AG04450 (cell line): Measurements from ENCODE around the gene TTC34. TPM values are rescaled to one million over a fixed set of nuclear protein-coding genes. Genes with fewer than 3 reads are reported as not detected.

Source experiments
- CTCF ChIA-PET: fragments of 300-600, 350-600 bp; formaldehyde crosslinking; extraction: SDS; loops from one replicate; lab custom pipeline; 2022; ENCODE audit warnings: antibody characterized with exemption, inconsistent platforms; lab: Charles Lee
- POLR2A ChIA-PET: fragments of 350-600 bp; formaldehyde crosslinking; extraction: SDS; loops from one replicate; lab custom pipeline; 2021; ENCODE audit warnings: antibody characterized with exemption, inconsistent platforms; lab: Yijun Ruan, JAX
- DNase-seq: peaks from one replicate; pipeline ENCODE4 v3.0.0-alpha.2; 2011; ENCODE audit warnings: low read depth, low spot score
- H3K27ac ChIP-seq: one replicate; pipeline ENCODE4 v1.5.1; 2012; ENCODE audit warnings: low read depth, low read length, control low read depth
- H3K27me3 ChIP-seq: one replicate; pipeline ENCODE4 v1.6.0; 2012; ENCODE audit warnings: low read length; ENCODE audit not compliant: control insufficient read depth, insufficient read depth
- H3K4me3 ChIP-seq: 2 replicates; pipeline ENCODE4 v1.5.1; 2011; ENCODE audit warnings: mild to moderate bottlenecking, low read depth, low read length, control low read depth
- H3K9me3 ChIP-seq: 2 replicates; pipeline ENCODE4 v1.5.1; 2012; ENCODE audit warnings: low read length; ENCODE audit not compliant: control insufficient read depth, insufficient read depth
- CTCF ChIP-seq: IDR thresholded peaks from 2 replicates; pipeline ENCODE4 v1.5.1; 2011; ENCODE audit warnings: low read depth, low read length, control low read depth, inconsistent platforms
- polyA plus RNA-seq: library from polyadenylated mRNA; depleted of rRNA; stranded (reverse); fragments of >200 nt; gene quantifications from 2 replicates; pipeline ENCODE4 v1.2.3, GENCODE V29; 2011

TTC34 gene
- polyA plus RNA-seq, 1 experiment, result 0.06 TPM

- no peak for DNase-seq
- no peak overlapping the region for H3K27ac ChIP-seq
- CTCF ChIA-PET, result no interaction called here
- TF ChIP-seq CTCF, result no peak
- POLR2A ChIA-PET, result no interaction called here
- peaks cover 43% of the 10 kb centered on the region for H3K9me3 ChIP-seq
- H3K27me3 ChIP-seq, result peaks cover 13% of the 10 kb centered on the region
- H3K4me3 ChIP-seq, result no peak overlapping the region
These were observed 167.5 kb downstream of the TTC34 start for GRCh38 chr1:2633936-2634491.

- Histone ChIP-seq H3K27me3 (peaks cover 13% of the 10 kb centered on the region), H3K4me3 (no peak overlapping the region), H3K9me3 (peaks cover 43% of the 10 kb centered on the region), H3K27ac (no peak overlapping the region)
- CTCF ChIA-PET, result no interaction called here
- POLR2A ChIA-PET, result no interaction called here
- DNase-seq, result no peak
- no peak for TF ChIP-seq CTCF
These were observed 168.0 kb downstream of the TTC34 start for GRCh38 chr1:2633366-2633935.

- H3K27ac ChIP-seq, result no peak within 1 kb of the TSS
- peaks cover 19% of the 10 kb centered on the region for H3K27me3 ChIP-seq
- ChIA-PET CTCF (no interaction called here), POLR2A (interaction anchor here (0.5 kb wide), 1 partner anchor 54 kb away, joined by 5 read pairs; no protein-coding TSS in a partner anchor)
- H3K4me3 ChIP-seq, result no peak within 1 kb of the TSS
- DNase-seq, result no peak
- H3K9me3 ChIP-seq, result peaks cover 47% of the 10 kb centered on the region
- no peak for TF ChIP-seq CTCF
These were observed 168.7 kb downstream of the TTC34 start, which contains the start of gene MMEL1 for GRCh38 chr1:2632561-2633361. TSS of gene MMEL1 (minus strand) at chr1:2633016. CDS start at chr1:2629484, 3,532 bp downstream.

- Histone ChIP-seq H3K4me3 (no peak overlapping the region), H3K9me3 (peaks cover 43% of the 10 kb centered on the region), H3K27ac (no peak overlapping the region), H3K27me3 (peaks cover 24% of the 10 kb centered on the region)
- no peak for TF ChIP-seq CTCF
- ChIA-PET POLR2A (no interaction called here), CTCF (no interaction called here)
- no peak for DNase-seq
These were observed 169.5 kb downstream of the TTC34 start for GRCh38 chr1:2632051-2632430.
